Measurements from ENCODE around the gene HRH1. TPM values are rescaled to one million over a fixed set of nuclear protein-coding genes. Genes with fewer than 3 reads are reported as not detected.

HRH1 gene
- total and polyA plus RNA-seq, 10 of the 15 experiments (the other 5 are each of a cell fraction or from before 2014, with no cell fraction given): not detected

GRCh38 chr3:11118181-11118682 lies 36.1 kb upstream of the HRH1 start (continued):
- no peak for TF ChIP-seq REST (IDR thresholded peaks at IDR 0.05; ENCODE audit: low read depth, low read length)
- TF ChIP-seq CBX5 (IDR thresholded peaks at IDR 0.05; ENCODE audit: low read depth): no peak
- no peak for TF ChIP-seq NR2C2 (IDR thresholded peaks at IDR 0.05; ENCODE audit: borderline replicate concordance, control insufficient read depth, insufficient read length, low read depth)

- no peaks in the 10 kb centered on the region for H4K20me1 ChIP-seq (ENCODE audit: control insufficient read depth, insufficient read depth)
- H2AFZ ChIP-seq (ENCODE audit: control insufficient read depth, low read depth, low read length): no peak overlapping the region
- no peak overlapping the region for H3K4me3 ChIP-seq
- H3K9me3 ChIP-seq (replicated peaks; ENCODE audit: control insufficient read depth, insufficient read depth, low read length): no peaks in the 10 kb centered on the region
- no peaks in the 10 kb centered on the region for H3K36me3 ChIP-seq (ENCODE audit: control insufficient read depth in 2 of 2, insufficient read depth in 2 of 2, low read length in 1 of 2)
- no peaks in the 10 kb centered on the region for H3K79me2 ChIP-seq (ENCODE audit: control insufficient read depth, insufficient read depth, low read length)
- FAIRE-seq: no peak
- CTCF ChIA-PET: interaction anchor here (0.8 kb wide), 1 partner anchor 23 kb away, joined by 6 read pairs; no protein-coding TSS in a partner anchor
- 6% methylated on average over 10 of the region's 10 CpGs for WGBS (ENCODE audit: insufficient coverage, insufficient replicate concordance, low lambda C conversion rate, missing lambda C conversion rate)
- no peak overlapping the region for H3K27ac ChIP-seq (ENCODE audit: control insufficient read depth, insufficient read depth)
- POLR2A ChIA-PET: no interaction called here
- SMC1A ChIA-PET (ENCODE audit: uncharacterized antibody, unreplicated experiment): interaction anchor here (1.2 kb wide), 1 partner anchor 12 kb away, joined by 3 read pairs; no protein-coding TSS in a partner anchor
- no peak for DNase-seq (ENCODE audit: low read depth, low spot score)
- H3K27me3 ChIP-seq (replicated peaks in 1 of 2; ENCODE audit: control insufficient read depth in 2 of 2, insufficient read depth in 2 of 2, low read length in 1 of 2): no peaks in the 10 kb centered on the region
- no peak overlapping the region for H3K4me2 ChIP-seq (ENCODE audit: control insufficient read depth, insufficient read depth)
- RAD21 ChIA-PET (ENCODE audit: unreplicated experiment): interaction anchor here (0.6 kb wide), 1 partner anchor 1907 kb away, joined by 3 read pairs; no protein-coding TSS in a partner anchor
- no TSS peak for BruUV-seq (replicated peaks)
- in situ Hi-C loops (cut with MboI) (no loop called here), intact Hi-C loops (cut with micrococcal nuclease; ENCODE audit: unreplicated experiment) (no loop called here)
- no peaks in the 10 kb centered on the region for H3K4me1 ChIP-seq (ENCODE audit: control insufficient read depth, insufficient read depth, low read length)
- no peak overlapping the region for H3K9ac ChIP-seq (ENCODE audit: control insufficient read depth, insufficient read depth, low read length)
- ATAC-seq: no peak
- TF ChIP-seq IRF5 (IDR thresholded peaks at IDR 0.05; ENCODE audit: borderline replicate concordance): no peak
- no peak for TF ChIP-seq NFYA (IDR thresholded peaks at IDR 0.05; ENCODE audit: borderline replicate concordance, low read depth, low read length)
- no peak for TF ChIP-seq E2F8 (IDR thresholded peaks at IDR 0.05; ENCODE audit: low read depth, partially characterized antibody)
- TF ChIP-seq SUZ12 (IDR thresholded peaks at IDR 0.05; ENCODE audit: unreplicated experiment): no peak
- TF ChIP-seq TAF1 (IDR thresholded peaks at IDR 0.05; ENCODE audit: borderline replicate concordance, low read depth, low read length): no peak
- TF ChIP-seq POLR2A (IDR thresholded peaks at IDR 0.05; ENCODE audit: low read depth, low read length): no peak
- TF ChIP-seq TCF3 (IDR thresholded peaks at IDR 0.05; ENCODE audit: borderline replicate concordance, insufficient read depth, low read depth, low read length): no peak
- TF ChIP-seq TBL1XR1 (IDR thresholded peaks at IDR 0.05; ENCODE audit: low read depth, low read length): no peak
- no peak for TF ChIP-seq IKZF1 (conservative IDR thresholded peaks at IDR 0.05)
- no peak for TF ChIP-seq PAX5 (IDR thresholded peaks at IDR 0.05; ENCODE audit: borderline replicate concordance, low read depth, low read length)
- no peak for TF ChIP-seq FOXK2 (IDR thresholded peaks at IDR 0.05)
- TF ChIP-seq BMI1 (IDR thresholded peaks at IDR 0.05; ENCODE audit: borderline replicate concordance): no peak
Measured at GRCh38 chr3:11120091-11120805, 34.0 kb upstream of the HRH1 start.
